ENCODE measurements around the gene IRF2.

Gene IRF2

GRCh38 chr4:184441461-184442313, 32.7 kb downstream of the IRF2 start:
- DNase-seq (ENCODE audit: extremely low read depth, low read depth), result no peak
- TF ChIP-seq CTCF (IDR thresholded peaks at IDR 0.05; ENCODE audit: low read depth, low read length, missing control alignments), result no peak
- no peak overlapping the region for H3K4me3 ChIP-seq (replicated peaks; ENCODE audit: low read depth, low read length)

DNA sequence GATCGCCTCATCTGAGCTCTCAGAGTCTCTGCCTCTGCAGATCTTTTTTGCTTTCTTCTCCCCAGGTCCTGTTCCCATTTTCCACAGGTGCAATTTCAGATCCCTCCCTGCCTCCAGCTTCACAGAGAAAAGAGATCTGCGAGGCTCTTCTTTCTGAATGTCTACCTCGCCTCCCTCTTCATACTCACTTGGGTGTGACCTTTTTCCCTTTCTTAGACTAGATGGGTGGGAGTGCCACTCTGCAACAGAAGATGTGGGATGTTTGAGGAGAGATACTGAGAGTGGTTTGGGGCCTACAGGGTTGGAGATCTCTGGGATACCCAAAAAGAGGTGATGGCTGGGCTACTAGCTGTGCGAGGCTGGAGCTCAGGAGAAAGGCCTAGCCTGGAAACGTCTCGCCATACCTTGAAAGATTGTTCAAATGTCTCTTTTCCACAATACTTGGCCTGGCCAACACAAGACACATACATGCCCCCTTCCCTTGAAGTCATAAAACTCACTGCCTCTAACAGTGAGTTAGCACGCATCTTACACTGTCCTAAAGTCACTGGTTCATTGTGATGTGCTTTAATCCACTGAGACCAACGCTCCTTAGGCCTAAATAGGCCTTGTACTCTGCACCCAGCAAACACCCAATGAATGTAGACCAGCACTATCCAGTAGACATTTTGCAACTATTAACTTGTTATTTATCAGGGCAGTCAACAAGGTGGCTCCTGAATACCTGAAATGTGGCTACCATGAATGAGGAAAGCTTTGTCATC, 33.6 kb downstream of the IRF2 start:
- TF ChIP-seq CTCF (IDR thresholded peaks at IDR 0.05; ENCODE audit: low read depth, low read length, missing control alignments), result no peak
- DNase-seq (ENCODE audit: extremely low read depth, low read depth), result no peak
- H3K4me3 ChIP-seq (replicated peaks; ENCODE audit: low read depth, low read length), result no peak overlapping the region

- no peak for TF ChIP-seq CTCF (IDR thresholded peaks at IDR 0.05; ENCODE audit: low read depth, low read length, missing control alignments)
- no peak overlapping the region for H3K4me3 ChIP-seq (replicated peaks; ENCODE audit: low read depth, low read length)
- DNase-seq (ENCODE audit: extremely low read depth, low read depth), result no peak
Measured at GRCh38 chr4:184439856-184440594, 34.3 kb downstream of the IRF2 start.

DNA sequence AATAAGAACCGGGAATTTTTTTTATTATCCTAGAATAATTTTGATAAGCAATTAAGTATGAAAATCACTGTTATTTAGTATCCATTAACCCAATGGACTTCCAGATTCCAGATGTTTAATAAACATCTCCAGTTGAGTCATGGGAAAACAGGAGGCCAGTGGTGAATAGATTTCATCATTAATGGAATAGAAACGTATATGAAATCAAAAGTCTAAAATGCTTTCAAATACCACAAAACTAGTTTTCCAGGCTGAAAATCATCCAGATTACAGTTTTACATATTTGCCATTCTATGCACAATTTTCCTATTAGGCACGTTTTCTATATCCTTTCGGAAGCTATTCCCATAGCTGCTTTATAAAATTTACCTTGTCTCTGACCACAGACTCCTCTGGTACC, 35.0 kb downstream of the IRF2 start:
- DNase-seq (ENCODE audit: extremely low read depth, low read depth), result no peak
- H3K4me3 ChIP-seq (replicated peaks; ENCODE audit: low read depth, low read length), result no peak overlapping the region
- TF ChIP-seq CTCF (IDR thresholded peaks at IDR 0.05; ENCODE audit: low read depth, low read length, missing control alignments), result no peak

- TF ChIP-seq CTCF (IDR thresholded peaks at IDR 0.05; ENCODE audit: low read depth, low read length, missing control alignments), result no peak
- H3K4me3 ChIP-seq (replicated peaks; ENCODE audit: low read depth, low read length), result no peak overlapping the region
- no peak for DNase-seq (ENCODE audit: extremely low read depth, low read depth)
Measured at GRCh38 chr4:184438375-184438774, 36.0 kb downstream of the IRF2 start.

GRCh38 chr4:184437565-184438265, 36.6 kb downstream of the IRF2 start:
- no peak for DNase-seq (ENCODE audit: extremely low read depth, low read depth)
- no peak overlapping the region for H3K4me3 ChIP-seq (replicated peaks; ENCODE audit: low read depth, low read length)
- TF ChIP-seq CTCF (IDR thresholded peaks at IDR 0.05; ENCODE audit: low read depth, low read length, missing control alignments), result no peak

Measured in HFF-Myc (cell line).